Measurements from ENCODE around the gene MMP24. TPM values are rescaled to one million over a fixed set of nuclear protein-coding genes. Genes with fewer than 3 reads are reported as not detected.

MMP24 gene
- total RNA-seq, 1 donor from 2014 or later = 1.9 TPM

DNA sequence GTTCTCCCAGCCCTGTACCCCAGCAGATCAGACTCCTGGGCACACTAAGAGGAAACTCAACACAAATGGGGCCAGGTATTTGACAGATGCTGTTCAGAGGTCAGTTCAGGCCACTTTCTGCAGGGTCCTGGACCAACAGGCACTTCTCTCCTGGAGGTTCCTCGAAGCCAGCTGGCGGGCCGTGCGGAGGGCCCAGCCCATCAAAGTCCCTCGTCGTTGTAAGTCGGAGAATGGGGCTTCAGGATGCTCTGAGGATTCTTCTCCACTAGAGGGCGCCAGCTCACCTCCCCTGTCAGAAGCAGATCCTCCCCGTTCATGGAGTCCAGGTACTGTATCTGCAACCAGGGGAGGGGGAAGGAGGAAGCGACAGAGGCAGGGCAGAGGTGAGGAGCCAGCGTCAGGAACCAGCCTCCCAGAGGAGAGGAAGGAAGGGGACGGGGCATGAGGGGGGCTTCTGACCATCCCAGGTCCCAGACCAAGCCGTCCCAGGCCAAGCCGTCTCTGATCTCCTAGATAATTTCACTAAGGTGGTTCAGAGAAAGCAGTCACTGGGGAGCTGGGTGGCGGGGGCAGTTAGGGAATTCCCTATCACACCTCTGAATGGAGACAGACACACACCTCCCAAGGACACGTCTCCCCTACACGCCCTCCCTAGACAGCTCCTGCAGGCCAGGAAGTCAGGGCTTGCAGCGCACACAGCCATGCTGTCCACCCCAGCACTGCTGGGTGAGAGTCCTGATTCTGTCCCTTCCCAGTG lies 77.4 kb downstream of the MMP24 start:
- Histone ChIP-seq H3K9me3 (ENCODE audit: low read depth) (no peaks in the 10 kb centered on the region), H3F3A (ENCODE audit: low read depth) (no peaks in the 10 kb centered on the region), H4K20me1 (ENCODE audit: low read depth) (no peaks in the 10 kb centered on the region), H3K36me3 (no peaks in the 10 kb centered on the region), H3K4me3 (no peak overlapping the region), H3K9ac (no peak overlapping the region), H3K4me2 (peak overlapping the region; percentile 33), H3K27ac (no peak overlapping the region), H3K4me1 (no peaks in the 10 kb centered on the region), H3K27me3 (no peaks in the 10 kb centered on the region), H3K79me2 (ENCODE audit: low read depth) (no peaks in the 10 kb centered on the region), H2AFZ (replicated peaks) (no peak overlapping the region)
- no peak overlapping the region for H3K4me3 Mint-ChIP-seq
- DNase-seq (ENCODE audit: low spot score) = peak; percentile 91
- H3K4me1 Mint-ChIP-seq = peaks cover 3% of the 10 kb centered on the region
- H3K27me3 Mint-ChIP-seq (ENCODE audit: insufficient read depth, low read depth) = no peaks in the 10 kb centered on the region
- no peaks in the 10 kb centered on the region for H3K9me3 Mint-ChIP-seq
- no peak for TF ChIP-seq EZH2phosphoT487 (IDR thresholded peaks at IDR 0.05)
- peak; percentile 96 for TF ChIP-seq CTCF (IDR thresholded peaks at IDR 0.05)
- H3K27ac Mint-ChIP-seq = no peak overlapping the region
- H3K36me3 Mint-ChIP-seq = peaks cover 5% of the 10 kb centered on the region

DNA sequence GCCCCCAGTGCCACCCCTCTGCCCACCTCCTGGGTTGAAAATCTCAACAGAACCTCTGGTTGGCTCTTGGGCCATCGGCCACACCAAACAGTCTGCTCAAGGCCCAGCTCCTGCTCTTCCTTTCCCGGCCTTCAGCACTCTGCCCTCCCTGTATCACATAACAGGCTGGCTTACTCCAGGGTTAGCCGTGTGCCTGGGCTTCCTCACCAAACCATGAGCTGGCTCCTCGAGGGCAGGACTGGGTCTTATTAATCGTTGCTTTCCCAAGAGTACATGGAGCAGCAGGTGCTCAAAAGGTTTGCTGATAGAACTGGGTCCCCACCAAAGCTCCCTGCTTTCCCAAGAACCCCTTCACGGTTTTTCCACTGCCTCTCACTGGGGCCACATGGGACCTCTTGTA lies 78.5 kb downstream of the MMP24 start:
- no peak for DNase-seq (ENCODE audit: low spot score)
- Histone ChIP-seq H3K27me3 (no peaks in the 10 kb centered on the region), H3K4me2 (no peak overlapping the region), H3K27ac (no peak overlapping the region), H3K79me2 (ENCODE audit: low read depth) (no peaks in the 10 kb centered on the region), H2AFZ (replicated peaks) (no peak overlapping the region), H3K9ac (no peak overlapping the region), H3K4me1 (no peaks in the 10 kb centered on the region), H3K4me3 (no peak overlapping the region), H4K20me1 (ENCODE audit: low read depth) (no peaks in the 10 kb centered on the region), H3F3A (ENCODE audit: low read depth) (no peaks in the 10 kb centered on the region), H3K36me3 (no peaks in the 10 kb centered on the region), H3K9me3 (ENCODE audit: low read depth) (no peaks in the 10 kb centered on the region)
- H3K27ac Mint-ChIP-seq = no peak overlapping the region
- peaks cover 3% of the 10 kb centered on the region for H3K4me1 Mint-ChIP-seq
- H3K36me3 Mint-ChIP-seq = peaks cover 5% of the 10 kb centered on the region
- peak overlapping the region; percentile 18 for H3K4me3 Mint-ChIP-seq
- H3K9me3 Mint-ChIP-seq = no peaks in the 10 kb centered on the region
- no peak for TF ChIP-seq CTCF (IDR thresholded peaks at IDR 0.05)
- TF ChIP-seq EZH2 (IDR thresholded peaks at IDR 0.05) = no peak
- TF ChIP-seq EZH2phosphoT487 (IDR thresholded peaks at IDR 0.05) = no peak
- H3K27me3 Mint-ChIP-seq (ENCODE audit: insufficient read depth, low read depth) = no peaks in the 10 kb centered on the region

GRCh38 chr20:35305682-35306556 lies 79.4 kb downstream of the MMP24 start:
- Histone ChIP-seq H3F3A (ENCODE audit: low read depth) (no peaks in the 10 kb centered on the region), H3K4me2 (no peak overlapping the region), H3K4me1 (no peaks in the 10 kb centered on the region), H3K27me3 (no peaks in the 10 kb centered on the region), H3K9ac (no peak overlapping the region), H3K9me3 (ENCODE audit: low read depth) (no peaks in the 10 kb centered on the region), H2AFZ (replicated peaks) (no peak overlapping the region), H3K4me3 (no peak overlapping the region), H3K27ac (no peak overlapping the region), H3K79me2 (ENCODE audit: low read depth) (no peaks in the 10 kb centered on the region), H4K20me1 (ENCODE audit: low read depth) (no peaks in the 10 kb centered on the region), H3K36me3 (no peaks in the 10 kb centered on the region)
- Mint-ChIP-seq H3K9me3 (no peaks in the 10 kb centered on the region), H3K27ac (no peak overlapping the region), H3K27me3 (ENCODE audit: insufficient read depth, low read depth) (no peaks in the 10 kb centered on the region), H3K4me1 (peaks cover 3% of the 10 kb centered on the region), H3K4me3 (no peak overlapping the region), H3K36me3 (peaks cover 5% of the 10 kb centered on the region)
- TF ChIP-seq EZH2phosphoT487 (IDR thresholded peaks at IDR 0.05) (no peak), CTCF (IDR thresholded peaks at IDR 0.05) (no peak), EZH2 (IDR thresholded peaks at IDR 0.05) (no peak)
- no peak for DNase-seq (ENCODE audit: low spot score)

Data from neural progenitor cell (in vitro differentiated cells).